ENCODE measurements around the gene GAS7. TPM values are rescaled to one million over a fixed set of nuclear protein-coding genes. Genes with fewer than 3 reads are reported as not detected.

Gene GAS7
- total RNA-seq, 1 experiment from 2014 or later = 6.0 TPM

DNA sequence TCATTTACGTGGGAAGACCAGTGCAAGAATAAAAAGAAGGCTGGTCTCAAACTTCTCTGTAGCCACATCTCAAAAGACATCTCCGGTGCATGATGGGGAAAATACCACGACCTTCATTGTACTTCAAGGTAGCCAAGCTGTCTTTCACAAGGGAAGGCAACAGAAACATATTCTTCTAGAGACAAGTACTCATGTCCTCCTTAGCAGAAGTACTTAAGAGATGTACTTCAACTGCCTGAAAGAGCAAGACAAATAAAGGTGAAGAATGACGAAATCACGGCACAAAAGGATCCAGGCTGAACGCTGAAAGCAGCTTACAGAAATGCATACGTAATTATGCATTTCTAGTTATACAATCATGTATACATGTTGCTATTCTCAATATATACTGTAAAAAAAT is 169.3 kb downstream of the GAS7 start:
- H2BK20ac ChIP-seq (ENCODE audit: low read depth, low read length, poor library complexity, severe bottlenecking) = no peak overlapping the region
- TF ChIP-seq CTCF (conservative IDR thresholded peaks at IDR 0.05) = no peak
- H3K14ac ChIP-seq (ENCODE audit: insufficient read depth, low read length) = no peak overlapping the region
- no peak overlapping the region for H2AFZ ChIP-seq (ENCODE audit: low read length)
- Mint-ChIP-seq H3K4me3 (no peak overlapping the region), H3K27ac (no peak overlapping the region), H3K36me3 (ENCODE audit: insufficient read depth in 1 of 3, low read depth in 3 of 3) (no peaks in the 10 kb centered on the region), H3K27me3 (ENCODE audit: low read depth) (peaks cover 2% of the 10 kb centered on the region), H3K9me3 (no peaks in the 10 kb centered on the region), H3K4me1 (peaks cover 28% of the 10 kb centered on the region in 2 experiments)
- no peaks in the 10 kb centered on the region for H3K79me2 ChIP-seq (ENCODE audit: insufficient read depth, low read length)
- no peak overlapping the region for H3K18ac ChIP-seq (ENCODE audit: insufficient read length, low read depth, low read length)
- no peak overlapping the region for H3K27ac ChIP-seq (ENCODE audit: insufficient read length, low read depth, low read length)
- no peak overlapping the region for H3T11ph ChIP-seq (ENCODE audit: low read length)
- H4K20me1 ChIP-seq (ENCODE audit: control insufficient read depth, insufficient read depth, insufficient read length) = no peaks in the 10 kb centered on the region
- H3K9me3 ChIP-seq (ENCODE audit: control insufficient read depth, low read depth, low read length) = no peaks in the 10 kb centered on the region
- no peak overlapping the region for H3K23ac ChIP-seq (ENCODE audit: insufficient read length, low read depth, low read length)
- no CpG with 5 or more reads among the region's 7 CpGs for WGBS (ENCODE audit: extremely low coverage, insufficient read length, low lambda C conversion rate)
- no peak overlapping the region for H2BK12ac ChIP-seq (ENCODE audit: insufficient read length, low read depth, low read length)
- H3K9ac ChIP-seq (ENCODE audit: extremely low read depth, insufficient read length, low read length) = no peak overlapping the region
- H2BK5ac ChIP-seq (ENCODE audit: insufficient read length, low read length) = no peak overlapping the region
- H3K27me3 ChIP-seq (ENCODE audit: insufficient read depth, low read length) = no peaks in the 10 kb centered on the region
- no peak overlapping the region for H4K8ac ChIP-seq (replicated peaks; ENCODE audit: insufficient read length, low read depth, low read length)
- H2BK15ac ChIP-seq (ENCODE audit: low read depth, low read length) = no peak overlapping the region
- H4K91ac ChIP-seq (ENCODE audit: insufficient read length, low read depth, low read length) = no peak overlapping the region
- no peak overlapping the region for H3K56ac ChIP-seq (ENCODE audit: insufficient read length, low read depth, low read length)
- H3K4me2 ChIP-seq (ENCODE audit: insufficient read depth, insufficient read length, low read length) = no peak overlapping the region
- no peaks in the 10 kb centered on the region for H3K23me2 ChIP-seq (ENCODE audit: insufficient read length, low read depth, low read length, poor library complexity, severe bottlenecking)
- H3K79me1 ChIP-seq (ENCODE audit: insufficient read depth, low read depth, low read length, poor library complexity, severe bottlenecking) = no peaks in the 10 kb centered on the region
- peaks cover 4% of the 10 kb centered on the region; the same call in 1 of the 2 replicates for H3K4me1 ChIP-seq (ENCODE audit: insufficient read depth, low read length)
- H2BK120ac ChIP-seq (ENCODE audit: low read depth, low read length, poor library complexity, severe bottlenecking) = no peak overlapping the region
- H4K5ac ChIP-seq (ENCODE audit: insufficient read length, low read depth, low read length) = no peak overlapping the region
- no peak overlapping the region for H2AK5ac ChIP-seq (ENCODE audit: insufficient read length, low read length)
- no peak overlapping the region for H3K4ac ChIP-seq (ENCODE audit: low read depth, low read length)
- no peak for DNase-seq
